GM12892 (cell line): ENCODE results near the gene LRMDA.

Source experiments
- POLR2A ChIP-seq: IDR thresholded peaks from 2 replicates; pipeline ENCODE4 v1.6.1; 2011; ENCODE audit warnings: low read depth, low read length, control low read depth
- POLR2AphosphoS5 ChIP-seq: IDR thresholded peaks from 2 replicates; pipeline ENCODE4 v1.6.1; 2011; ENCODE audit warnings: low read depth, low read length, control low read depth
- TAF1 ChIP-seq: IDR thresholded peaks from 2 replicates; pipeline ENCODE4 v1.6.1; 2011; ENCODE audit warnings: low read depth, mild to moderate bottlenecking, control low read depth, low read length, borderline replicate concordance

DNA sequence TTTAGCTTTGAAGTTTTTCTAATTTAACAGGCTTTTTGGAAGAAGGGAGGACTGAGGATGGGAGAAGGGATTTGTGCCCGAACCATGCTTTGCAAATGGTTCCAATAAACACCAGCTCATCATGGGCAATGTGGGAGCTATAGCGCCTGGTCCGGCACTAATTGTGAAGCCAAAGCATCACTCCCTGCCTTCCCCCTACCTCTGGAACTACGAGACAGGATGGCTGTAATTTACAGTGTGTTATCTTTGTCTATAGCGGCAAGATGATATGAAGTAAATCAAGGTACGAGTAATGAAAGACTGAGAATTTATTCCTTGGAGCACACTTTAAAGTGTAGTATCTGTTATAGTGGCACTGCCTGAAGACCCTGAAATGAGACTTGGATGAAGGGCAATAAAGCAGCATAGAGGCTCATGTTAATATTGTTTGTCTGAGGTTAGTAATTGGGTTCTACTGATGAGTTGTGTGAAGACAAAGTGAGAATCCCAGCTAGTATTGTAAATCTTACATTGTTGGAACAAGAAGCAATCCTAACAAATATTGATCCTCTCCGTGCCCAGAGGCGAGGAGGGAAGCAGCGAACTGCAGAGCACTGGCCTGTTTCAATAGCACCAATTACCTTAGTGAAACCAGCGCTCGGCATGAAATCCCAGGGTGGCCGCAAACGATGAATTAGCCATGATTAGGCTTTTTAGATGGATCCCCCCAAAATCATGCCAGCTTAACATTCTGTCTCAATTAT lies 507.1 kb downstream of the LRMDA start:
- no peak for TF ChIP-seq POLR2A
- no peak for TF ChIP-seq TAF1
- TF ChIP-seq POLR2AphosphoS5: no peak
